ENCODE results near the gene PBXIP1.

GRCh38 chr1:154945962-154946850 is 9.7 kb downstream of the PBXIP1 start:
- TF ChIP-seq ZNF414 (CRISPR knock-in tag; IDR thresholded peaks at IDR 0.05) (no peak), NFIC (IDR thresholded peaks at IDR 0.05; ENCODE audit: low read length) (no peak), ELF1 (CRISPR knock-in tag; IDR thresholded peaks at IDR 0.05) (no peak)
